ENCODE measurements around the gene ARHGEF28.

Gene ARHGEF28

GRCh38 chr5:73950441-73950873 lies 324.5 kb downstream of the ARHGEF28 start:
- no peak for TF ChIP-seq CTCF (conservative IDR thresholded peaks at IDR 0.05; ENCODE audit: low read depth, low read length)
- no peak overlapping the region for H3K4me3 ChIP-seq (ENCODE audit: low read length)
- no peak for DNase-seq (ENCODE audit: low read depth)

GRCh38 chr5:73950912-73951430 lies 325.0 kb downstream of the ARHGEF28 start:
- DNase-seq (ENCODE audit: low read depth) = no peak
- H3K4me3 ChIP-seq (ENCODE audit: low read length) = no peak overlapping the region
- TF ChIP-seq CTCF (conservative IDR thresholded peaks at IDR 0.05; ENCODE audit: low read depth, low read length) = no peak

- H3K4me3 ChIP-seq (ENCODE audit: low read length) = no peak overlapping the region
- TF ChIP-seq CTCF (conservative IDR thresholded peaks at IDR 0.05; ENCODE audit: low read depth, low read length) = no peak
- DNase-seq (ENCODE audit: low read depth) = no peak
Measured at GRCh38 chr5:73952872-73953271, 326.9 kb downstream of the ARHGEF28 start.

- H3K4me3 ChIP-seq (ENCODE audit: low read length) = no peak overlapping the region
- TF ChIP-seq CTCF (conservative IDR thresholded peaks at IDR 0.05; ENCODE audit: low read depth, low read length) = no peak
- no peak for DNase-seq (ENCODE audit: low read depth)
Measured at GRCh38 chr5:73954381-73954780, 328.4 kb downstream of the ARHGEF28 start.

GRCh38 chr5:73955271-73955846 lies 329.4 kb downstream of the ARHGEF28 start:
- no peak overlapping the region for H3K4me3 ChIP-seq (ENCODE audit: low read length)
- no peak for TF ChIP-seq CTCF (conservative IDR thresholded peaks at IDR 0.05; ENCODE audit: low read depth, low read length)
- no peak for DNase-seq (ENCODE audit: low read depth)

GRCh38 chr5:73957397-73958001 lies 331.5 kb downstream of the ARHGEF28 start:
- DNase-seq (ENCODE audit: low read depth) = no peak
- TF ChIP-seq CTCF (conservative IDR thresholded peaks at IDR 0.05; ENCODE audit: low read depth, low read length) = no peak

GRCh38 chr5:73958037-73958436 lies 332.0 kb downstream of the ARHGEF28 start:
- H3K4me3 ChIP-seq (ENCODE audit: low read length) = no peak overlapping the region
- no peak for TF ChIP-seq CTCF (conservative IDR thresholded peaks at IDR 0.05; ENCODE audit: low read depth, low read length)
- DNase-seq (ENCODE audit: low read depth) = no peak

More at GRCh38 chr5:73957397-73958001, 331.5 kb downstream of the ARHGEF28 start:
- H3K4me3 ChIP-seq (ENCODE audit: low read length) = no peak overlapping the region
